Stimulated activated CD8-positive, alpha-beta memory T cell treated with anti-CD3 and anti-CD28 coated beads, Interleukin-12 subunit alpha, Interleukin-12 subunit beta, amount 100 ng/mL, for 4 hours (primary cell): Measurements from ENCODE around the gene CSRNP3.
"Not testable (repeated sequence)": the region's sequence is repeated elsewhere in the genome, so short reads cannot be mapped to it uniquely, and the experiment has no call there.

Experiments
- DNase-seq: peaks from one replicate; pipeline ENCODE4 v3.0.0-alpha.2; 2020; ENCODE audit warnings: low read depth

The CSRNP3 gene

GRCh38 chr2:165635532-165635931, 166.0 kb downstream of the CSRNP3 start:
- DNase-seq, result no peak

- DNase-seq, result no peak
These were observed 167.5 kb downstream of the CSRNP3 start for GRCh38 chr2:165636959-165637358.

- no peak for DNase-seq
These were observed 167.9 kb downstream of the CSRNP3 start for GRCh38 chr2:165637396-165637795.

- DNase-seq, result no peak
These were observed 170.0 kb downstream of the CSRNP3 start for GRCh38 chr2:165639504-165639903.

- DNase-seq, result no peak
These were observed 170.9 kb downstream of the CSRNP3 start for GRCh38 chr2:165640247-165640929.

GRCh38 chr2:165645930-165646831, 176.7 kb downstream of the CSRNP3 start:
- DNase-seq, result no peak

GRCh38 chr2:165647409-165647808, 177.9 kb downstream of the CSRNP3 start:
- DNase-seq, result no peak

GRCh38 chr2:165648801-165649200, 179.3 kb downstream of the CSRNP3 start:
- DNase-seq, result no peak

GRCh38 chr2:165651233-165651632, 181.7 kb downstream of the CSRNP3 start:
- no peak for DNase-seq

- no peak for DNase-seq
These were observed 186.2 kb downstream of the CSRNP3 start for GRCh38 chr2:165655661-165656060.

- no peak for DNase-seq
These were observed 190.9 kb downstream of the CSRNP3 start for GRCh38 chr2:165660361-165660760.

GRCh38 chr2:165662720-165663119, 193.2 kb downstream of the CSRNP3 start:
- no peak for DNase-seq

- DNase-seq, result no peak
These were observed 196.1 kb downstream of the CSRNP3 start for GRCh38 chr2:165665614-165666013.

GRCh38 chr2:165666073-165666472, 196.6 kb downstream of the CSRNP3 start:
- DNase-seq, result not testable (repeated sequence)

- DNase-seq, result no peak
These were observed 197.1 kb downstream of the CSRNP3 start for GRCh38 chr2:165666605-165667004.

GRCh38 chr2:165667375-165667774, 197.9 kb downstream of the CSRNP3 start:
- no peak for DNase-seq

- DNase-seq, result no peak
These were observed 205.3 kb downstream of the CSRNP3 start for GRCh38 chr2:165674780-165675179.

- DNase-seq, result no peak
These were observed 206.1 kb downstream of the CSRNP3 start for GRCh38 chr2:165675551-165675968.

GRCh38 chr2:165678882-165679281, 209.4 kb downstream of the CSRNP3 start:
- no peak for DNase-seq

- DNase-seq, result no peak
These were observed 210.1 kb downstream of the CSRNP3 start for GRCh38 chr2:165679621-165680020.

GRCh38 chr2:165681841-165682240, 212.3 kb downstream of the CSRNP3 start:
- no peak for DNase-seq

- DNase-seq, result no peak
These were observed 213.0 kb downstream of the CSRNP3 start for GRCh38 chr2:165682546-165682945.

- DNase-seq, result no peak
These were observed 217.3 kb downstream of the CSRNP3 start for GRCh38 chr2:165686800-165687199.
